PC-3 (cell line): ENCODE measurements around the gene MAGEH1. TPM values are rescaled to one million over a fixed set of nuclear protein-coding genes. Genes with fewer than 3 reads are reported as not detected.

Source experiments
- ATAC-seq: fragments of 200-7000 bp; cut with Tn5 transposase; 2 replicates; pipeline ENCODE4 v1.9.1; 2020; ENCODE audit warnings: mild to moderate bottlenecking, moderate library complexity
- BruUV-seq: library from RNA; stranded (reverse); fragments of 400-500 nt; replicated peaks from 2 replicates; lab custom pipeline; 2021; lab: Mats Ljungman, UMichigan
- CTCF ChIA-PET: fragments of 300-600 bp; sonication (Branson Sonifier 250); formaldehyde crosslinking; loops from one replicate; lab custom pipeline; 2022; ENCODE audit warnings: antibody characterized with exemption; lab: Charles Lee
- POLR2A ChIA-PET: fragments of 300-600 bp; sonication (Branson Sonifier 250); formaldehyde crosslinking; loops from one replicate; lab custom pipeline; 2022; ENCODE audit warnings: antibody characterized with exemption; ENCODE audit not compliant: unreplicated experiment; lab: Charles Lee
- DNase-seq: peaks from one replicate; pipeline ENCODE4 v3.0.0-alpha.2; 2015
- H2AFZ ChIP-seq: fragments of 300-600 bp; sonication (generic); 2 replicates; pipeline ENCODE4 v1.6.0; 2016; ENCODE audit warnings: antibody characterized with exemption, low read length
- H3F3A ChIP-seq: fragments of 300-600 bp; sonication (generic); one replicate; pipeline ENCODE4 v1.6.0; 2017; ENCODE audit warnings: antibody characterized with exemption, low read length, control low read depth, mild to moderate bottlenecking; ENCODE audit not compliant: unreplicated experiment
- H3K27ac ChIP-seq: fragments of 300-600 bp; sonication (generic); 2 replicates; pipeline ENCODE4 v1.5.1; 2016; ENCODE audit warnings: mild to moderate bottlenecking, low read length
- H3K27me3 ChIP-seq: fragments of 300-600 bp; sonication (generic); 2 replicates; pipeline ENCODE4 v1.6.1; 2016; ENCODE audit warnings: low read length, mixed read lengths
- H3K36me3 ChIP-seq: fragments of 300-600 bp; sonication (generic); 2 replicates; pipeline ENCODE4 v1.6.1; 2016; ENCODE audit warnings: low read depth, mixed run types, low read length, mixed read lengths
- H3K4me1 ChIP-seq: fragments of 300-600 bp; sonication (generic); 2 replicates; pipeline ENCODE4 v1.5.1; 2016; ENCODE audit warnings: low read length; ENCODE audit not compliant: insufficient read depth
- H3K4me2 ChIP-seq: fragments of 300-600 bp; sonication (generic); 2 replicates; pipeline ENCODE4 v1.6.0; 2016; ENCODE audit warnings: low read length
- H3K4me3 ChIP-seq: fragments of 300-600 bp; sonication (generic); 2 replicates; pipeline ENCODE4 v1.5.1; 2016; ENCODE audit warnings: mild to moderate bottlenecking, low read length, mixed read lengths
- H3K79me2 ChIP-seq: fragments of 300-600 bp; sonication (generic); 2 replicates; pipeline ENCODE4 v1.6.1; 2017; ENCODE audit warnings: low read length, mixed read lengths
- H3K9ac ChIP-seq: fragments of 300-600 bp; sonication (generic); 2 replicates; pipeline ENCODE4 v1.6.0; 2016; ENCODE audit warnings: mild to moderate bottlenecking, low read length
- H3K9me2 ChIP-seq: fragments of 300-600 bp; sonication (generic); replicated peaks from 2 replicates; pipeline ENCODE4 v1.6.1; 2016; ENCODE audit warnings: mixed run types, low read length, mixed read lengths
- H3K9me3 ChIP-seq: fragments of 300-600 bp; sonication (generic); 2 replicates; pipeline ENCODE4 v1.6.1; 2016; ENCODE audit warnings: low read length, mixed read lengths
- H4K20me1 ChIP-seq: fragments of 300-600 bp; sonication (generic); 2 replicates; pipeline ENCODE4 v1.6.1; 2016; ENCODE audit warnings: low read length, mixed read lengths
- EZH2 ChIP-seq: fragments of 300-600 bp; sonication (generic); IDR thresholded peaks from one replicate; pipeline ENCODE4 v1.6.1; 2017; ENCODE audit warnings: antibody characterized with exemption, mild to moderate bottlenecking, low read length; ENCODE audit not compliant: unreplicated experiment
- EZH2phosphoT487 ChIP-seq: fragments of 300-600 bp; sonication (generic); IDR thresholded peaks from 2 replicates; pipeline ENCODE4 v1.6.1; 2018; ENCODE audit warnings: mild to moderate bottlenecking, antibody characterized with exemption, low read length, borderline replicate concordance
- intact Hi-C: fragments of 100-400 bp; cut with micrococcal nuclease; formaldehyde crosslinking; loops from 2 replicates; pipeline ENCODE4 v1.9.0; 2023
- total RNA-seq: library from RNA; depleted of rRNA; stranded (reverse); fragments of >200 nt; gene quantifications from 2 replicates; pipeline ENCODE4 v1.2.3, GENCODE V29; 2014
- TF ChIP-seq, protein P1 (sequence below): fragments of 300-600 bp; sonication (generic); conservative IDR thresholded peaks from 2 replicates; pipeline ENCODE4 v1.5.1; 2017; ENCODE audit warnings: antibody characterized with exemption, low read depth, mild to moderate bottlenecking, low read length

The MAGEH1 gene
- total RNA-seq, 1 experiment from 2014 or later: 2.7 TPM

DNA sequence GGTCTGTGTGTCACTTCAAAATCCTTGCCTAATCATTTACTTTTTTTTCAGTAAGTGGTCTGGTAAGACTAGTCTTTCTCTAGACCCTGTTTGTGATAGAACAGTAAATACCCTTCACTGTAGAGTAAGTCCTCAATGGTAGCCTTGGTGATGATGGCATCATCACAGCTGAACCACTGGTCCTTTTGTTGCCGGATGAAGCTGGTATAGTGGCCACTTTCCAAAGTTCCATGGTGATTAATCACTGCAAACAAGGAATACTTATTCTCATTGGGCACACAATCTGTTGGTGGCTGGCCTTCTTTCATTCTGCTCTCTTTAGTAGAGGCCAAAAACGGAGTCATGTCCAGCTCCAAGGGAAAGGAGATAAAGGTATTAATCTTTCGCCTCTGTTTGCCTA, 34.8 kb downstream of the MAGEH1 start:
- CTCF ChIA-PET: no interaction called here
- no peak overlapping the region for H3K27ac ChIP-seq
- no peaks in the 10 kb centered on the region for H3K9me2 ChIP-seq
- POLR2A ChIA-PET: no interaction called here
- DNase-seq (peak; percentile 54), ATAC-seq (no peak)
- BruUV-seq: no TSS peak
- no peaks in the 10 kb centered on the region for H3K36me3 ChIP-seq
- intact Hi-C loops: no loop called here
- H3K4me3 ChIP-seq: no peak overlapping the region
- no peak overlapping the region for H3K4me2 ChIP-seq
- TF ChIP-seq EZH2 (no peak), EZH2phosphoT487 (no peak)
- TF ChIP-seq, protein P1, sequence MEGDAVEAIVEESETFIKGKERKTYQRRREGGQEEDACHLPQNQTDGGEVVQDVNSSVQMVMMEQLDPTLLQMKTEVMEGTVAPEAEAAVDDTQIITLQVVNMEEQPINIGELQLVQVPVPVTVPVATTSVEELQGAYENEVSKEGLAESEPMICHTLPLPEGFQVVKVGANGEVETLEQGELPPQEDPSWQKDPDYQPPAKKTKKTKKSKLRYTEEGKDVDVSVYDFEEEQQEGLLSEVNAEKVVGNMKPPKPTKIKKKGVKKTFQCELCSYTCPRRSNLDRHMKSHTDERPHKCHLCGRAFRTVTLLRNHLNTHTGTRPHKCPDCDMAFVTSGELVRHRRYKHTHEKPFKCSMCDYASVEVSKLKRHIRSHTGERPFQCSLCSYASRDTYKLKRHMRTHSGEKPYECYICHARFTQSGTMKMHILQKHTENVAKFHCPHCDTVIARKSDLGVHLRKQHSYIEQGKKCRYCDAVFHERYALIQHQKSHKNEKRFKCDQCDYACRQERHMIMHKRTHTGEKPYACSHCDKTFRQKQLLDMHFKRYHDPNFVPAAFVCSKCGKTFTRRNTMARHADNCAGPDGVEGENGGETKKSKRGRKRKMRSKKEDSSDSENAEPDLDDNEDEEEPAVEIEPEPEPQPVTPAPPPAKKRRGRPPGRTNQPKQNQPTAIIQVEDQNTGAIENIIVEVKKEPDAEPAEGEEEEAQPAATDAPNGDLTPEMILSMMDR: no peak
- H3F3A ChIP-seq: no peaks in the 10 kb centered on the region
- no peak overlapping the region for H3K9ac ChIP-seq
- H3K79me2 ChIP-seq: no peaks in the 10 kb centered on the region
- H3K9me3 ChIP-seq: no peaks in the 10 kb centered on the region
- H3K4me1 ChIP-seq: peaks cover 5% of the 10 kb centered on the region; the same call in 1 of the 2 replicates
- no peaks in the 10 kb centered on the region for H4K20me1 ChIP-seq
- H2AFZ ChIP-seq: no peak overlapping the region
- no peaks in the 10 kb centered on the region for H3K27me3 ChIP-seq

DNA sequence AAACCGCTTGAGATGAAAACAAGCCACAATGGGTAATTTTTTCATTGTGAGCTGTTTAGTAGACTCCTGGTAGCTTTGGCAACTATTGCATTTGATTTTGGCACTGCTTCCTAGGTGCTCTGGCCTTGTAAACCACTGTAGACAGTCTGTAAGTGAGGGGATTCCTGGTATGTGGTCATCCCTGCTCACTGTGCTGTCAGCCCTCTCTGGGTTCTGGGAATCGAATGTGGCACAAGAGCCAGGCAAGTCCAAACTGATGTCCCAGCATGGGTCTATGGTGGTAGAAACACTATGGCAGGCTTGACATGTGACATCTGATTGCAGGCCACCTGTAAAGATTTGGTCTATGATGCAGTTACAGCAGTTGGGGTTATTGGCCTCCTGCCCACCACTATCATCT, 35.2 kb downstream of the MAGEH1 start:
- Histone ChIP-seq H3K4me1 (peaks cover 5% of the 10 kb centered on the region; the same call in 1 of the 2 replicates), H3F3A (no peaks in the 10 kb centered on the region), H3K9ac (no peak overlapping the region), H4K20me1 (no peaks in the 10 kb centered on the region), H3K9me3 (no peaks in the 10 kb centered on the region), H3K4me2 (no peak overlapping the region), H3K79me2 (no peaks in the 10 kb centered on the region), H3K36me3 (no peaks in the 10 kb centered on the region), H3K27me3 (no peaks in the 10 kb centered on the region), H3K4me3 (no peak overlapping the region), H2AFZ (no peak overlapping the region), H3K27ac (no peak overlapping the region), H3K9me2 (no peaks in the 10 kb centered on the region)
- no peak for TF ChIP-seq EZH2
- TF ChIP-seq EZH2phosphoT487: no peak
- no TSS peak for BruUV-seq
- no peak for DNase-seq
- CTCF ChIA-PET: no interaction called here
- POLR2A ChIA-PET: no interaction called here
- intact Hi-C loops: no loop called here
- no peak for ATAC-seq

DNA sequence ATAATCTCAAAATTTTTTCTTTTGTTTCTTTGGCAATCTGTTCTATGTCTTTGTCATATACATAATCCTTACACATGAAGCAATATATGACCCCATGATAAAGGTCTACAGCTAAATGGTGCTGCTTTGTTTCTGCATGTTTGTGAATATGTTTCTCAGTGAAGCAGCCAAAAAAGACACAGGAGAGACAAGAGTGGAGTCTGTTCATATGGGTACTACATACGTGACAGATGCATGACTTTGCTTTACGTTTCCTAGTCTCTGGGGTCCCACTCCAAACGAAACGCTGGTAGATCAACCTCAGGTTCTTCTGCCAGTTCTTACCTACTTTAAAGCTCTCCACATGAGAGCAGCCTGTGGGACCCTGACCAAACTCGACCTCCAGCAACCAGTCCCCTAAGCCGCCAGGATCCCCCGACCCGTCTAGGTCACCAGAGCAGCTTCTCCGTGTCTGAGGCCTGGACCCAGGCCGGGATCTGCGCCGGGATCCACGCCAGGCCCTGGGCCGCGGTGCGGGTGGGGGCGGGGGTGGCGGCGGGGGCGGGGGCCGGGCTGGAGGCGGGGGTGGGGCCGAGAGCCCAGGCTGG, 36.2 kb downstream of the MAGEH1 start:
- TF ChIP-seq EZH2 (no peak), EZH2phosphoT487 (no peak)
- TF ChIP-seq, protein P1: no peak
- ChIA-PET POLR2A (no interaction called here), CTCF (no interaction called here)
- Histone ChIP-seq H3K4me2 (peak overlapping the region; percentile 97; the same call in 1 of the 2 replicates), H3K9me3 (no peaks in the 10 kb centered on the region), H4K20me1 (no peaks in the 10 kb centered on the region), H3K9ac (no peak overlapping the region), H3K27me3 (no peaks in the 10 kb centered on the region), H3K27ac (no peak overlapping the region), H3K4me1 (peaks cover 5% of the 10 kb centered on the region; the same call in 1 of the 2 replicates), H3K9me2 (no peaks in the 10 kb centered on the region), H3F3A (no peaks in the 10 kb centered on the region), H3K79me2 (no peaks in the 10 kb centered on the region), H3K36me3 (no peaks in the 10 kb centered on the region), H3K4me3 (peak overlapping the region; percentile 93), H2AFZ (0 out of 2 replicates have a peak overlapping the region, but pooled peaks have one; percentile 55)
- no TSS peak for BruUV-seq
- DNase-seq (no peak), ATAC-seq (no peak)
- intact Hi-C loops: no loop called here
